Stimulated activated naive CD4-positive, alpha-beta T cell treated with Interleukin-2 at 50 U/mL for 16 hours (primary cell): ENCODE measurements around the gene SH3RF2.

Source experiments
- DNase-seq: peaks from one replicate; lab custom pipeline; 2025; lab: John Stamatoyannopoulos, UW

Gene SH3RF2

GRCh38 chr5:145921211-145921610, 15.2 kb upstream of the SH3RF2 start:
- DNase-seq, result no peak

- DNase-seq, result no peak
Measured at GRCh38 chr5:145922059-145922458, 14.3 kb upstream of the SH3RF2 start.

- DNase-seq, result no peak
Measured at GRCh38 chr5:145923405-145923804, 13.0 kb upstream of the SH3RF2 start.

DNA sequence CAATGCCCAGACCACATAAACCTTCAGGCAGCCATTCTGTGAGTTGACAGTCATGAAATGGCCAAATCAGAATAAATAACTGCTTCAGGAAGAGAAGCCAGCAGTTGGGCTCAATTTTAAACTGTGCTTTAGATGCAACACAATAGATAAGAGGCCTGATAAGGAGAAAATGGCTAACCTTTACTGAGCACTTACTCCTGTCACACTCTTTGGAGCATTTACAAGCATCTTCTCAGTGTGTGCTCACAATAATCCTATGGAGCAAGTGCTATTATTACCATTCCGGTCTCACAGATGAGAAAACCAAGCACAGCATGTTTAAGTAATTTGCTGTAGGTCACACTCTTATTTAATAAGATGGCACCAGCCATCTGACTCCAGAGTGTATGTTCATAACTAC, 11.5 kb upstream of the SH3RF2 start:
- DNase-seq, result no peak

- no peak for DNase-seq
Measured at GRCh38 chr5:145925353-145925752, 11.0 kb upstream of the SH3RF2 start.

- no peak for DNase-seq
Measured at GRCh38 chr5:145925803-145926202, 10.6 kb upstream of the SH3RF2 start.

DNA sequence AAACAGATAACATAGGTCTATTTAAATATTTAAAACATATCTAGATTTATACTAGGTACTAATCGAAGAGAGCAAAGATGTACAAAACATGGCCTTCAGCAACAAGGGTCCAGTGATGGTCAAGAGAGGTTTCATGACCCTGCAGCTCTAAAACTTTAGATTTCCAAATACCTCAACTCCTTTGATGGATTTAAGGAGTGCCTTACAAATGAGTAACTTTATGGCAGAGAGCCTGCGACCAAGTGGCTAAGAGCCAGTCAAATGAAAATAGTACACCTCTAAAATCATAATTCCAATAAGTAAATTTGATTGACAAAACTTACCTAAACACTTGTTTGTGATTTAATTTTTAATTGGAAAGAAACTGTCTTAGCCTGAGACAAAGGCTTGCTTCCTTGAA, 4.7 kb upstream of the SH3RF2 start:
- DNase-seq, result no peak

DNA sequence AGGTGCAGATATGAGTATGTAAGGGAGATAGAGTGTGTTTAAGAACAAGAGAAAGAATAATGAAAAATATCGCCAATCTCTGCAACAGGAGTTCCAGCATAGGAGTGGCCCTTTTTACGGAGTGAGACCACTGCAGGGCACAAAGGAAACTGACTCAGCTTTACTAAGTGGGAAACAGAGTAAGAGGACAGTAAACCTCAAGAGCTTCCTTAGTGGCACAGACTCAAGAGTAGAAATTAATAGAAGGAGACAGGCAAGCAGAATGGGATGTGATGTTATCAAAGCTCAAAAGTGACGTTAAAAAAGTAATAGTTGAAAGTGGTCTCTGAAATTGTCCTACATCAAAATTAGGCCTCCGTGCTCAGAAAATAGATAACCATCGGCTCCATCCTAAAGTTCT, 2.1 kb upstream of the SH3RF2 start:
- no peak for DNase-seq

DNA sequence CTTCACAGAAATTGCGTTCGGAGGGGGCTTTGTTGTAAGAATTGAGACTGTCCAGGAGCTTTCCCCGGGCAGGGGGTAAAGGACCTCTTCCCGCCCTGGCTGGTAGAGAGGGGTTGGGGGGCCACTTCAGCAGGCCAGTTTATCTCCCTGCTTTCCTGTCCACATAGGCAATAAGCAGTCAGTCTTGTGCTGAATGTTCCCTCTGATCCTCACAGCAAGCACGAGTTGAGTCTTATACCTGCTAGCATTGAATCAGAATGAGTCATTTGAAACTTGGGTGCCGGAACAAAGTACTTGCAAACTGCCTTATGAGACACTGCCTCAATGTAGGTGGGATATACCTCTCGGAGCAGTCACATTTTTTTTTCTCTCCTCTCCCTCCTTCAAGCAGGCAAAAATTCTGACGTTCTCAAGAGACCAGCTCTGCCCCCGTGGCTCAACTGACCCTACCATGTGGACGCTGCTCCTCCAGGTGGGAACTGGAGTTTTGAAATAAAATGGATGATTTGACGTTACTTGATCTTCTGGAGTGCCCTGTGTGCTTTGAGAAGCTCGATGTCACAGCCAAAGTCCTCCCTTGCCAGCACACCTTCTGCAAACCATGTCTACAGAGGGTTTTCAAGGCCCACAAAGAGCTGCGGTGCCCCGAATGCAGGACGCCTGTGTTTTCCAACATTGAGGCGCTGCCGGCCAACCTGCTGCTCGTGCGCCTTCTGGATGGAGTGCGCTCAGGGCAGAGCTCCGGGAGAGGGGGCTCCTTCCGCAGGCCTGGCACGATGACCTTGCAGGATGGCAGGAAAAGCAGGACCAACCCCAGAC, 1.3 kb downstream of the SH3RF2 start:
- DNase-seq, result no peak

DNA sequence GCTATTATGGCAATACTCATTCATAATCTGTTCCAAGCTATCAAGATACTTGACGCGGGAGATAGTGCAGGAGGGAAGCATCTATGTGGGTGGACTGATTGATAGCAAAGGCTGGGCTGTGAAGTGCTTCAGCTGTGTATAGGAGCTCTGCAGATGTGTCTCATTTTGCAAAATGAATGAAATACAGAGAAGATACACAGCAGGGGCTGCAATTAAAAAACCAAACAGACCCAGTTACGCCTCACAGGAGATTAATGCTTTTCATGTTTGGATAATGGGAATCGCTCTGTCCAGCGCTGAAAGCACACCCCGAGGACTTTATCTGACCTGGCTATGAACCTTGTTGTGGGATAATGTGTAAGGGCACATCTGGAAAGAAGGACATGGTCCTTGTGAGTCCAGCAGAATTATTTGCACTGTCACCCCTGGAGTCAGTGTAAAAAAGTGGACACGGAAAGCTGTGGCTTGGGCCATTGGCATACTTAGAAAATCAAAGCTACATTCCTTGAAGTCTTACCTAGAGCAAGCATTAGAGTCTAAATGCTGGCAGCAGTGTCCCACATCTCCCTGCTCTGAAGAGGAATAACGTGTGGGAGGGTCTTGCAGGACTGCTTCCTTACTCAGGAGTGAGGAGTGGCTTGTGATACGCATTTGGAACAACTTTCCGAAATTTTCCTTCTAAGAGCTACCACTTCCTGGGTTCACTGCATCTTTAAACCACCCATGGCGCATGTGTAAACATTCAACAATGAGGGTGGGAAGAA, 2.6 kb downstream of the SH3RF2 start:
- DNase-seq, result no peak

DNA sequence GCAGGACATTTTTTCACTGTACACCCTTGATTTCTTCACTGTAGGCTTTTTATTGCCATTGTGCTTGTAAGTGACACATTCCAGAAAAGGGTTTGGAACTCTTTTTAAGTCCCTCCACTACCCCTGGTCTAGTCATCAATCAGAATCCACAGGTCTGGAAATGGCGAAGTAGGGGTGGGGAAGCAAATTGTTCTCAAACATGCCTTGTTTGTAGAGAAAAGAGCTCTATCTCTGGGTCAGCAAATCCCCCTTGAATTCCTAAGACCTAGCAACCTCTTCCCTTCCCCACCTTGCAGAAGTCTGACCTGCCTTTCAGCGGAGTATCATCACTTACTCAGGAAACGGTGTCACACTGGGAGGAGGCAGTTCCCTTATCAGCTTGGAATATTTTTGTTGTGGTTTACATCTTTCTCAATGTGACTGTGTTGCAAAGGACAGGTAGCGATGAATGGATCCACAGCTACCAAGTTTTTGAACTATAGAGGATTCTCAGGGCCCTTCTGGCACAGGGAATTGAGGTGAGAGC, 3.2 kb downstream of the SH3RF2 start:
- no peak for DNase-seq

DNA sequence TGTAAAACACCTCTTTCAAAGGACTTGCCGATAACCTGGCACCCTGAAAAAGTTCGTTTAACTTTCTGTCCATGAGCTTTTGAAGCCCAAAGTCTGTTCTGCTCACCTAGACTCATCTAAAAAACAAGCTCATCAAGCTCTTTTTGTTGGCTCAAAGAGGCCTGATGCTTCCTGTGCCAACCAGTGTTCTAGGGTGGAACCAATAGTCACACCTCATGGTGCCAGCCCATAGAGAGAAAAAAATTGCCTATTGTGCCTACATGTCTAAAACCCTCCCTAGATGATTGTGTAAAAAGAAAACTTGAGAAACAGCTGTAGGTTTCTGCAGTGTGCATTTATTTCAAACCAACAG, 4.7 kb downstream of the SH3RF2 start:
- DNase-seq, result no peak

DNA sequence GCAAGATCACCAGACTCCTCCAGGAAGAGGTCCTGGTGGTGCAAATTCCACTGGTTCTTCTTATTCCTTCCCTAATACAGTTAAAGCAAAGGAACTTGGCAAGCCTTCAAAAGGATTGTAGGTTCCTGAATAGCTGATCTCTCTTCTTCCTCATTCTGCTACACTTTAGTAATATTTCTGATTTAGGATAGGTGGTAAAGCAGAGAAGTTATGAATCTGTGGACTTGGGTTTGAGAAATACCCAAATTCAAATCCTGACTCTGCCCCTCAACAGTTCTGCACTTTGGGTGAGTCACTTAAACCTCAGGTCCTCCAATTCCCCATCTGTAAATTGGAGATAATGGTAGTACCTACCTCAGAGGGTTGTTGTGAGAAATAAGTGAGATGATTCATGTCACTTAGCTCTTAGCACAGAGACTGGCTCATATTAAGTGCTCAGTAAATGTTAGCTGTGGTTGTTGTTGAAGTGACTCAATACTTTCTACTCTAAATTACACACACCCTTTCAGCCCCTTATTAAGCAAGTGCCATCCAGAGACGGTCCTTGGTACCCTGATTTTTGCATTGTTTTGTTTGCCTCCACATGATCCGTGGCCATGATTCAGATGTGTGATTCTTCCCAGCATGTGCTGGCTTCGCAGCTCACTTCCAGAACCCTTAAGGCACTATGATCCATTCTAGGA, 5.2 kb downstream of the SH3RF2 start:
- no peak for DNase-seq

GRCh38 chr5:145942201-145942600, 5.8 kb downstream of the SH3RF2 start:
- no peak for DNase-seq

DNA sequence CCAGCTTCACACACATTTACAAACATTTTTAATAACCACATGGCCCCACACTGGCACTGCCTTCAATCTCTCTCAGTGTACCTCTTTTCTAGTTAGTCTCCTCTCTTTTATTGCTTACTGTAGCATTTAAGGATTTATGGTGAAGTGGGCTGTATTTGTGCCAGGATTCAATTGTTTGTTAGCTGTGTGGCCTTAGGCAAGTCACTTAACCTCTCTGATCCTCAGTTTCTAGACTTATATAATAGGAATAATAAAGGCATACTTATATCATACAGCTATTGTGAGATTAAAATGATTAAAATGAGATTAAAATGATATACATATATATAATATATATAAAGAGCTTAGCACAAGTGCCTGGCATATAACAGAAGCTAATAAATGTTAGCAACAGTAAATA, 6.4 kb downstream of the SH3RF2 start:
- no peak for DNase-seq

DNA sequence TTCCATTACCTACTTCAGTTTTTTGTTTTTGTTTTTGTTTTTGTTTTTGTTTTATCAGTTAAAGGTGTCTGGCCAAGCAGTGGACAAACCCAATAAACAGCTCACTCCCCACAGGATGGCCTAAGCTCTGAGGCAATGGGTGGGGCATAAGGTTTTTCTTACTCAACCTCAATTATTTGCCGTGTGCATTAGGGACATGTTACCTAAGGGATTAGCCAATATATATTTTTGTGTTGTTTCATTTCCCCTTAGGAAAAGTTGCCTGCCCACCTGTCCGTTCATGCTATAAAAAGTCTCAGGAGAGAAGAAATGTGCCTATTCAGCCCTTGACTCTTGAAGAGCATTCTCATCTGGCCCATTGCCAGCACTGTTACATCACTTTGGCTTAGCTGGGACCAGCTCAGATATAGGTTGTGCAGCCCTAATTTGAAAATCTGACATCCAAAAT, 7.3 kb downstream of the SH3RF2 start:
- no peak for DNase-seq

- no peak for DNase-seq
Measured at GRCh38 chr5:145944328-145944727, 8.0 kb downstream of the SH3RF2 start.

DNA sequence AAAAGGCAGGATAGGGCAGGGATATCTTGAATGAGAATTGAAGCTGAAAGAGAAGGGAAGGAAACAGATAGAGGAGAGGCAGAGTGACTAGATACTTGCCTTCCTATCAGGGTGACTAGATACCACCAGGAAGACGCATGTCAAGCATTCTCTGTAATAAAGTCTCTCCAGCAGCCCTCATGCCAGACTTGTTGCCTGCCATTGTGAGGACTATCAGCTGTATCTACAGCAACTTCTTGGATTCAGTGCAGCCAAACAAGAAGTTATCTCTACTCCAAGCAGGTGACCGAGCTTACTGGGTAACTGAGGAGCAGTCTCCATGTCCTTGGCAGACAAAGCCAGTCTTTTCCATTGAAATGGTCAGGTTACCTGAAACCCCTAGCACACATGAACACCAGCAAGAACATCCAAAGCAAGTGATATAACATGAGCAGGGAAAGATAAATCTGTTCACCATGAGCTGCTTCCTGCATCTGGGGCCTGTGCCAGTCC, 9.3 kb downstream of the SH3RF2 start:
- no peak for DNase-seq

DNA sequence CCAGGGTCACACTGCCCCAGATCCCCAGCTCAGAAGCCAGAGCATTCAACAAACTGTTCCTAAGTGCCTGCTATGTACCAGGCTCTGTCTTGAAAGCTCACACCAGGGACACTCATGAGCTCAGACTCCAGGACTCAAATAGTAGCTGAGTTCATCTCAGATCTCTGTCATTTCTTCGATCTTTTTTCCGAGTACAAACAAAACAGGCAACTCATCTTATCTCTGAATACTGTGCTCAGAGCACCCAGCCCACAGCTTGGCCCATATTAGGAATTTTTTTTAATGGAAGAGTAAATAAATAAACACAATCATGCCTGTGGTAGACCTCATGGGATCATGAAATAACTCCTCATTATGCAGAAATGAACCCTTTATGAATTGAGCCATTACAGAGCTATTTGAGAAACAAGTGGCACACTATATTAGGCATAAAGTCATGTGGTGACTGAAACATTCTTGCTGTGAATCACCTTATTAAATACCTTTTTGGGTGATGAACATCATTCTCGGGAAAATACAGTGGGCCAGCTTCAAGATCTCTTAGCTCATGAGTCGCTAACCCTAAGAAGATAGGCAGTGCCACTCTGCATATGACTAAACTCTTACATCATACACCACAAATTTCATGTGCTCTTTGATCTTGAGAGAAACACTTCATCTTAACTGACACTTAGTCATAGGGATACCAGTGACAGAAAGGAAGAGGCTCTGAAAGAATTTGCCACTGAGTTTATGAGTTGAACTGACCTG, 9.9 kb downstream of the SH3RF2 start:
- no peak for DNase-seq

DNA sequence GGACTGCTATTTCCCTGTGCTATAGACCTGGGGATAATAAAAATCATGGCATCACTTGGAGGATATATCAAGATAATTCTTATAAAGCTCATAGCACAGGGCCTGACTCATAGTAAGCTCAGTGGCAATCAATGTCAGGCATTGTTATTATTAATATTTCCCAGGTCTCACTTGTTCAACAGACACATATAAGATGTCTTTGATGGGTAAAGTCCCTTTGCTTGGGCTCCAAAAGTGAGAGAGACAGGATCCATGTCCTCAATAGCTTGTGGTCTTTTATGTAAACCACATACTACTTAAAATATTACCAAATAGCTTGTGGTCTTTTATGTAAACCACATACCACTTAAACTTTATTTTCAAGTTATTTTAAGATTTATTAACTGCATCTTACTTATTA, 11.2 kb downstream of the SH3RF2 start:
- no peak for DNase-seq

DNA sequence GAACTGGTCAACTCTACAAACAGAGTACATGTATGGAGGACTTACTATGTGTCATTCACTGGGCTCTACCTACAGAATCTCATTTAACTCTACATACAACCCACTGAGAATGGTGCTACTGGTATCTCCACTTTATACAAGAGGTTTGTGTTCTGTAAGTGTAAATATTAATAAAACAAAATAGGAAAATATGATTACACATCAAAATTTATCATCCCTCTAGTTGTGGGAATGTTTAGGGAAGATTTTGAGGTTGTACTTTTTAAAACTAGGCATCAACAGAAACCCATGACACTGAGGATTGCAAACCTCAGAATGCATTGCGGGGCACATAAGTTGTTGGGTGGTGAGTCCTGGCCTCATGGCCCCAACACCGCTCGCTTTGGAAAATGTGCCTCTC, 11.7 kb downstream of the SH3RF2 start:
- DNase-seq, result no peak

DNA sequence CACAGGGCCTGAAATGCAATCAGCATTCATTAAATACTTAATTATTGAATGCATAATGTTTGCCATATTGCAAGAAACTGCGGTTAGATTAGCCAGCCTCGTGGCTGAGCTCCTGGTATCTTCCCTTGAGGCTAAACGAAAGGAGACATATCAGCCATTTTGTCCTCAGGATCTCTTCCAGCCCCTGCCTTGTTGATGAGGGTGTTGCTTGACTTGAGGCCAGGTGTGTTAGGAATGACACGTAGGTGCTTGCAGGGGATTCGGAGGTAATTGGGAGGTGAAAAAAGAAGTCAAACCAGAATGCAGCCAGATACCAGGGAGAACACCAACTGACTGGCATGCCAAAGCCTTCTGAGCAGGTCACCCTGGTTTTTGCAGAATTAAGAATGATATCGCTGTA, 12.5 kb downstream of the SH3RF2 start:
- DNase-seq, result no peak
